PC-3 (cell line): ENCODE measurements around the gene SLC13A2. TPM values are rescaled to one million over a fixed set of nuclear protein-coding genes. Genes with fewer than 3 reads are reported as not detected.

Experiments used
- ATAC-seq: fragments of 200-7000 bp; cut with Tn5 transposase; 2 replicates; pipeline ENCODE4 v1.9.1; 2020; ENCODE audit warnings: mild to moderate bottlenecking, moderate library complexity
- BruUV-seq: library from RNA; stranded (reverse); fragments of 400-500 nt; replicated peaks from 2 replicates; lab custom pipeline; 2021; lab: Mats Ljungman, UMichigan
- CTCF ChIA-PET: fragments of 300-600 bp; sonication (Branson Sonifier 250); formaldehyde crosslinking; loops from one replicate; lab custom pipeline; 2022; ENCODE audit warnings: antibody characterized with exemption; lab: Charles Lee
- POLR2A ChIA-PET: fragments of 300-600 bp; sonication (Branson Sonifier 250); formaldehyde crosslinking; loops from one replicate; lab custom pipeline; 2022; ENCODE audit warnings: antibody characterized with exemption; ENCODE audit not compliant: unreplicated experiment; lab: Charles Lee
- DNase-seq: peaks from one replicate; pipeline ENCODE4 v3.0.0-alpha.2; 2015
- H2AFZ ChIP-seq: fragments of 300-600 bp; sonication (generic); 2 replicates; pipeline ENCODE4 v1.6.0; 2016; ENCODE audit warnings: antibody characterized with exemption, low read length
- H3F3A ChIP-seq: fragments of 300-600 bp; sonication (generic); one replicate; pipeline ENCODE4 v1.6.0; 2017; ENCODE audit warnings: antibody characterized with exemption, low read length, control low read depth, mild to moderate bottlenecking; ENCODE audit not compliant: unreplicated experiment
- H3K27ac ChIP-seq: fragments of 300-600 bp; sonication (generic); 2 replicates; pipeline ENCODE4 v1.5.1; 2016; ENCODE audit warnings: mild to moderate bottlenecking, low read length
- H3K27me3 ChIP-seq: fragments of 300-600 bp; sonication (generic); 2 replicates; pipeline ENCODE4 v1.6.1; 2016; ENCODE audit warnings: low read length, mixed read lengths
- H3K36me3 ChIP-seq: fragments of 300-600 bp; sonication (generic); 2 replicates; pipeline ENCODE4 v1.6.1; 2016; ENCODE audit warnings: low read depth, mixed run types, low read length, mixed read lengths
- H3K4me1 ChIP-seq: fragments of 300-600 bp; sonication (generic); 2 replicates; pipeline ENCODE4 v1.5.1; 2016; ENCODE audit warnings: low read length; ENCODE audit not compliant: insufficient read depth
- H3K4me2 ChIP-seq: fragments of 300-600 bp; sonication (generic); 2 replicates; pipeline ENCODE4 v1.6.0; 2016; ENCODE audit warnings: low read length
- H3K4me3 ChIP-seq: fragments of 300-600 bp; sonication (generic); 2 replicates; pipeline ENCODE4 v1.5.1; 2016; ENCODE audit warnings: mild to moderate bottlenecking, low read length, mixed read lengths
- H3K79me2 ChIP-seq: fragments of 300-600 bp; sonication (generic); 2 replicates; pipeline ENCODE4 v1.6.1; 2017; ENCODE audit warnings: low read length, mixed read lengths
- H3K9ac ChIP-seq: fragments of 300-600 bp; sonication (generic); 2 replicates; pipeline ENCODE4 v1.6.0; 2016; ENCODE audit warnings: mild to moderate bottlenecking, low read length
- H3K9me2 ChIP-seq: fragments of 300-600 bp; sonication (generic); replicated peaks from 2 replicates; pipeline ENCODE4 v1.6.1; 2016; ENCODE audit warnings: mixed run types, low read length, mixed read lengths
- H3K9me3 ChIP-seq: fragments of 300-600 bp; sonication (generic); 2 replicates; pipeline ENCODE4 v1.6.1; 2016; ENCODE audit warnings: low read length, mixed read lengths
- H4K20me1 ChIP-seq: fragments of 300-600 bp; sonication (generic); 2 replicates; pipeline ENCODE4 v1.6.1; 2016; ENCODE audit warnings: low read length, mixed read lengths
- EZH2 ChIP-seq: fragments of 300-600 bp; sonication (generic); IDR thresholded peaks from one replicate; pipeline ENCODE4 v1.6.1; 2017; ENCODE audit warnings: antibody characterized with exemption, mild to moderate bottlenecking, low read length; ENCODE audit not compliant: unreplicated experiment
- EZH2phosphoT487 ChIP-seq: fragments of 300-600 bp; sonication (generic); IDR thresholded peaks from 2 replicates; pipeline ENCODE4 v1.6.1; 2018; ENCODE audit warnings: mild to moderate bottlenecking, antibody characterized with exemption, low read length, borderline replicate concordance
- intact Hi-C: fragments of 100-400 bp; cut with micrococcal nuclease; formaldehyde crosslinking; loops from 2 replicates; pipeline ENCODE4 v1.9.0; 2023
- total RNA-seq: library from RNA; depleted of rRNA; stranded (reverse); fragments of >200 nt; gene quantifications from 2 replicates; pipeline ENCODE4 v1.2.3, GENCODE V29; 2014
- TF ChIP-seq, protein P1 (sequence below): fragments of 300-600 bp; sonication (generic); conservative IDR thresholded peaks from 2 replicates; pipeline ENCODE4 v1.5.1; 2017; ENCODE audit warnings: antibody characterized with exemption, low read depth, mild to moderate bottlenecking, low read length

The SLC13A2 gene
- total RNA-seq, 1 experiment from 2014 or later = not detected

DNA sequence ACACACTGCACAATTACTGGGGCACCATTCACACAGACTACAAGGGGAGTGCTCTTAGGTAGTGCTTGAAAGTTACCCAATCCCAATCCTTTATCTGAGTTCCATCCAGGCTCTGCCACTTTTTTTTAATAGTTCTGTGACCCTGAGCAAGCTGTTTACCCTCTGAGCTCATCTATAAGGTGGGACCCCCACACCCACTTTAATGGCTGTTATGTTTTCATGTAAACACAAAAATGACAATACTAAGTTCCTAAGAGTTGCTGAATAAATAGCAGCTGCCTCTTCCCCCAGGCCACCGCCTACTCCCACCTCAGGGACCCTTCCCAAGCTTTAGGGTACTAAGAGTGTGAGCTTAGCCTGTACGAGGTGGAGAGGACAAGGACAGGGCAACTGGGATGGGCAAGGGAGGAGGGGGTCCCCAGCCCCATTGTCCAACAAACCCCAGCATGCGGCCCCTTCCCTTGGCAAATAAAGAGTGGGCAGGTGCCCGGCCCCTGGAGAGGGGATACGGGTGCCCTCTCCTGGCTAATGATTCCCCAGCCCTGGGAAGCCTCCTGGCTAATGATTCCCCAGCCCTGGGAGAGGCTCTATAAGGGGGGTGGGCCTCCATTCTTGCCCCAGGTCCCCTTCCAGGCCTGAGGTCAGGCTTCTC is 14.6 kb downstream of the SLC13A2 start:
- ATAC-seq = no peak
- intact Hi-C loops = no loop called here
- POLR2A ChIA-PET = no interaction called here

DNA sequence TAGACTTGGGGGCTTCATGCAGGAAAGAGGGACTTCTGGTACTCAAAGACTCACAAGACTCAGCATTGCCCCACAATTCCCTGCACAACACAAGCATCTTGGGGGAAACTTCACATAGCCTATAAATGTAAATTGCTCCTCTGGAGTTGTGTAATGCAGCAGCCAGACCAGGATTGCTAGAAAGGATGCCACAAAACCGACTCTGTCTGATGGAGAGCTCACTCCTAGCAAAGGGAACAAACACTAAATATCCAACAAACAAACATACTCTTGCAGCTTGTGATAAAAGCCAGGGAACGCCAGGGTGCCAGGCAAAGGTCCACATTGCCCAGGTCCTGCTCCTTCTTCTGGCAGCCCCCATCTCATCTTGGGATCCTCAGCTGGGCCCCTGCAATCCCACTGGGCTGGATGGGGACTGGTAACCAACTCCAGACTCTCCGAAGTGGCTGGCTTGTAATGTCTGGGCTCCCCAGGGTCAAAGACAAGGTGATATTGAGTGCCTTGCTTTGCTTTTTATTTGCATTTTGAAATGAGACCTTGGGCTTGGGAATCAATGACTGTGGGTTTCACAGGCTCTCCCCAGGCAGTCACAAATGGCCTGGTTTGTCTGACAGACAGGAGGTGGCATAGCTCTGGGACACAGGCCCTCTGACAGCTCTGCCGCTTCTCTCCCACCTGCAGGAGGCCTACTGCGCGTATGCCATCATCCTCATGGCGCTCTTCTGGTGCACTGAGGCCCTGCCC is 15.3 kb downstream of the SLC13A2 start:
- Histone ChIP-seq H3F3A (no peaks in the 10 kb centered on the region), H3K79me2 (no peaks in the 10 kb centered on the region), H3K9me2 (no peaks in the 10 kb centered on the region), H3K4me3 (no peak overlapping the region), H3K4me1 (no peaks in the 10 kb centered on the region), H2AFZ (no peak overlapping the region), H4K20me1 (no peaks in the 10 kb centered on the region), H3K36me3 (no peaks in the 10 kb centered on the region), H3K27me3 (no peaks in the 10 kb centered on the region), H3K9ac (no peak overlapping the region), H3K4me2 (no peak overlapping the region), H3K9me3 (no peaks in the 10 kb centered on the region), H3K27ac (no peak overlapping the region)
- DNase-seq (no peak), ATAC-seq (no peak)
- ChIA-PET CTCF (no interaction called here), POLR2A (no interaction called here)
- no TSS peak for BruUV-seq
- TF ChIP-seq EZH2 = no peak
- intact Hi-C loops = no loop called here

More for the DNA sequence above, 14.6 kb downstream of the SLC13A2 start:
- Histone ChIP-seq H3F3A (no peaks in the 10 kb centered on the region), H3K27ac (no peak overlapping the region), H3K36me3 (no peaks in the 10 kb centered on the region), H2AFZ (no peak overlapping the region), H3K9ac (no peak overlapping the region), H3K4me3 (no peak overlapping the region), H3K4me1 (no peaks in the 10 kb centered on the region), H3K9me2 (no peaks in the 10 kb centered on the region), H3K27me3 (no peaks in the 10 kb centered on the region), H4K20me1 (no peaks in the 10 kb centered on the region), H3K9me3 (no peaks in the 10 kb centered on the region), H3K4me2 (no peak overlapping the region), H3K79me2 (no peaks in the 10 kb centered on the region)
- no peak for DNase-seq
- CTCF ChIA-PET = no interaction called here
- TF ChIP-seq EZH2 = no peak
- no peak for TF ChIP-seq EZH2phosphoT487
- TF ChIP-seq, protein P1, sequence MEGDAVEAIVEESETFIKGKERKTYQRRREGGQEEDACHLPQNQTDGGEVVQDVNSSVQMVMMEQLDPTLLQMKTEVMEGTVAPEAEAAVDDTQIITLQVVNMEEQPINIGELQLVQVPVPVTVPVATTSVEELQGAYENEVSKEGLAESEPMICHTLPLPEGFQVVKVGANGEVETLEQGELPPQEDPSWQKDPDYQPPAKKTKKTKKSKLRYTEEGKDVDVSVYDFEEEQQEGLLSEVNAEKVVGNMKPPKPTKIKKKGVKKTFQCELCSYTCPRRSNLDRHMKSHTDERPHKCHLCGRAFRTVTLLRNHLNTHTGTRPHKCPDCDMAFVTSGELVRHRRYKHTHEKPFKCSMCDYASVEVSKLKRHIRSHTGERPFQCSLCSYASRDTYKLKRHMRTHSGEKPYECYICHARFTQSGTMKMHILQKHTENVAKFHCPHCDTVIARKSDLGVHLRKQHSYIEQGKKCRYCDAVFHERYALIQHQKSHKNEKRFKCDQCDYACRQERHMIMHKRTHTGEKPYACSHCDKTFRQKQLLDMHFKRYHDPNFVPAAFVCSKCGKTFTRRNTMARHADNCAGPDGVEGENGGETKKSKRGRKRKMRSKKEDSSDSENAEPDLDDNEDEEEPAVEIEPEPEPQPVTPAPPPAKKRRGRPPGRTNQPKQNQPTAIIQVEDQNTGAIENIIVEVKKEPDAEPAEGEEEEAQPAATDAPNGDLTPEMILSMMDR = no peak
- BruUV-seq = no TSS peak

- CTCF ChIA-PET = no interaction called here
- no TSS peak for BruUV-seq
Observed at GRCh38 chr17:28491286-28491685, 17.8 kb downstream of the SLC13A2 start.

More at GRCh38 chr17:28491286-28491685, 17.8 kb downstream of the SLC13A2 start:
- Histone ChIP-seq H3K4me3 (no peak overlapping the region), H3K27me3 (no peaks in the 10 kb centered on the region), H3K9me3 (no peaks in the 10 kb centered on the region), H3K9ac (no peak overlapping the region), H3K4me2 (no peak overlapping the region), H2AFZ (no peak overlapping the region), H3K27ac (no peak overlapping the region), H3K4me1 (no peaks in the 10 kb centered on the region), H3K9me2 (no peaks in the 10 kb centered on the region), H4K20me1 (no peaks in the 10 kb centered on the region), H3K36me3 (no peaks in the 10 kb centered on the region), H3F3A (no peaks in the 10 kb centered on the region), H3K79me2 (no peaks in the 10 kb centered on the region)
- POLR2A ChIA-PET = no interaction called here
- intact Hi-C loops = no loop called here
- DNase-seq = no peak
- TF ChIP-seq, protein P1 = no peak
- ATAC-seq = no peak
